Cerebellar cortex (tissue), 1 donor: ENCODE results near the gene ENOX1.
A peak's percentile ranks its signal among the peaks of the same experiment; 100 is the strongest.

Experiments
- DNase-seq: peaks from one replicate; pipeline ENCODE4 v3.0.0-alpha.2; 2015; ENCODE audit warnings: low spot score

ENOX1 gene

DNA sequence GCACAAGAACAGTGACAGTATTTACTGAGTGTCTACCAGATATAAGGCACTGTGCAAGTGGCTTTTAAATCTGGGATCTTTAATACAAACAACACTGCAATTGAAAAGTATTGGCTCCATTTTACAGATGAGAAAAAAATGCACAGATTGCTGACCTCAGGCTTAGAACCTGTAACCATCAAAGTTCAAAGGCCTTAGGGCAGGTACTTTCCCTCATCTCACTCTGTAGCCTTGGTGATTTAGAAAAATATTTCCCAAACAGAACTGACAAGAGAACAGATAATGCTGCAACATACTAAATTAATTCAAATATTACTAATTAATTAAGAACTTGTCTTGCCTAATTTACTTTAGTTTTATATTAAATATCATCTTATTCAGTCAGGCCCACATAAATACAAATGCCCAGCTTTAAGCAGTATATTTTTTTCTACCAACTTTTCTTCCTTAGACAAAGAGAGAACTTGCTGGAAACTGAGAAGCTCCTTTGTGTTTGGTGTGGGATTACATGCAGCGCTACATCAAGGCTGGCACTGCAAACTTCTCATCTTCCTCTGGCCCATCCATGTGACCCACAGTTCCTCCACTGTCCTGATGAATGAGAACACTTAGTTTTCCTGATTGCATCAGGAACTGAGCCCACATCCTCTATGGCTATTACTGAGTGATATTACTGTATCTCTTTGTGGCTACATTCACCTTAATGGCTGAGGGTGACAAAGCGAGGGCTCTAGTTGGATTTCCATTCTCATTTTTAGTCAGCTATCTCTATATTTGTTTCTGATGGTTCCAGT, 302.1 kb downstream of the ENOX1 start:
- DNase-seq, result no peak

DNA sequence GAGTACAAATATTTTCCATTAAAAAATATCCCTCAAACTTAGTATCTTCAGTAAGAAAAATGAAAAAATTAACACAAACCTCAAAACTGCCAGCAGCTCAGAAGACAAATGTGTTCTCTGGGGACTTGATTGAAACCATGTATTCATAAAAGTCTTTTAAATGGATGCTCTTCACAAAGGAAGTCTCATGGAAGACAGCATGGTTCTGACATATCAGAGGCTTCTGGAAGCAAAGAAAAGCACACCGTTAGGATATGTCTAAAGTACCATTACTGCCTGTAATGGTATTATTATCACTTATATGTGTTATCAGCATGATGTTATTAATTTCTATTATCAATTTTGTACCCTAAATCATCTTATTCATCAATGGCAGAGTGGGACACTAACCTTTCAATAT, 302.8 kb downstream of the ENOX1 start:
- DNase-seq, result no peak

DNA sequence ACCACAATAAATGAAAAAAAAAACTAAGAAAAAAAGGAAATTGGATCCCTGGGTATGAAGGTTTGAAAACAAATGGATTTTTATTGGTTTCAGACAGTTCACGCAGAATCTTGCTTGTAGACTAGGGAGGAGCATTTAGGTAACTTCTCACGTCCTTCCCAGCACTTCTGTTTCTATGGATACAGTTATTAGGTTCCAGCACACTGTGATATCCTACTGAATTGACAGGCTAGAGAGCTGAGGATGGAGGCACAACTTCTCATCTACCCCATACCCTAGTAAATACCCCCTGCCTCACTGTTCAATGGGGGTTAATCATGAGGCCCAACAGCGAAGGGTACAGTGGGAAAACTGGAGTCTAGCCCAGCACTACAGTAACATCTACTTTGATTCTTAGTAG, 304.1 kb downstream of the ENOX1 start:
- DNase-seq, result no peak

GRCh38 chr13:43482026-43482425, 304.7 kb downstream of the ENOX1 start:
- no peak for DNase-seq

- DNase-seq, result no peak
Measured at GRCh38 chr13:43478902-43479301, 307.9 kb downstream of the ENOX1 start.

DNA sequence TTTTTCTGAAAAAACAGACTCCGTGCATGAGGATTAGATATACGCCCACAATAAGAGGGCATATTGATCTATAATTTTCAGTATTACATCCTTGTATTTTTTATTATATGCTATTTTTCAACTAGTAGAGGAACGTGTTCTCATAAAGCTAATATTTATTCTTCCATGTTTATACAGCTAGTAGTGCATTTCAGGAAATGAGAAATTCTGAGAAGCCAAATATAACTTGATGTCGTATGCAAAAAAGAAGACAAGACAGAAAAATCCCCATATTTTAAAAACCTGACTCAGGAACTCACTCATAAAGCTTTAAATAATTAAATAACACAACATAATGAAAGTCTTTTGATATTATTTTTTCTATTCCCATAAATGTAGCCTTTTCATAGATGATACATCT, 308.6 kb downstream of the ENOX1 start:
- DNase-seq, result no peak

DNA sequence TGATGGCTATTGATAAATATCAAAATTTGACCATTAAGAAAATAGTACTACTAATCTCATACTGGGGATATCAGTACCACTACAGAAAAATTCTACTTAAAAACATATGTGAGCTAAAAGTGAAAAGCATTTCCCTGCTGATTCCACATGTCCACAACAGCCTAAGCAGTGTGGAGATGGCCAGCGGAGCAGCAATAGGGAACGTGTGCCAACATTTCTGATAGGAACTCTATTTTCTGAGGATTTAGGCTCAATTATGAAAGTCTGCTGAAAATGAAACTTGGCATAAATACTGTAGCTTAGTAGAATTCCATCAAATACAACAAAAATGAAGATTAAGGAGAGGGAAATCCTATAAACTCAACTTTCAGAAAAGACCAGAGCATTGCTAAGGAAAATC, 311.6 kb downstream of the ENOX1 start:
- DNase-seq, result no peak

DNA sequence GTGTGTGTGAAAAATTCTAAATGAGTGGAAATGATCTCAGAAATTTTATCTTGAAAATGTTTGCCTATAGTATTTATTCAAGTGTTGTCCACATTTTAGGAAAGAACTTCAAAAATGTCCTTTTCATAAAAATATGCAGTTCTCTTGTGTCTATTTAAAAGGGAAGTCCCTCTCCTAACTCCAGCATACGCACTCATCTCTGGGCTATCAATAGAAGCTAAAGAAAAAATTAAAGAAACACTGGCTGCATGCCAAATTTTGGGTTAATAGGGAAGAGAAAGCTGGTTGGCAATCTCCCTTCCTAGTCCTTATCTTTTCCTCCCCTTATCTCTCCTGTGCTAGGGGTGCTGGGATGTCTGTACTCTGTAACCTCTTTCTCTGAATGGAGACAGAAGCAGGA, 313.3 kb downstream of the ENOX1 start:
- DNase-seq, result no peak

DNA sequence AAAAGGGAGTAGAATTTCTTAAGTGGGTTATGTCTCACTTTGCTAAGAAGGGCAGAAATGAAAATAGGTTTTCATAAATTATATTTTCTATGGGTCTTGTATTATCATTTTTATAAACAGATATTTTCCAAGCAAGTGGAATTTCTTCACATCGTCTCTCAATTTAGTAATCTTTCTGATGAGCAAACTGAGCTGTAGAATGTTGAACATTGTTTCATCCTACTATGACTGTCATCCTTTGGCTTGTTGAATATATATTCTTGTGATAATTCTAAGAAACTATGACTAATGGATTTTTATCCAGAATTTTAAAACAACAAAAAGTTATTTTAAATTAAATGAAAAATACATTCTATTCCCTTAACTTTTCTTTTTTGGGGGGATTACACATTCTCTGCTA, 313.8 kb downstream of the ENOX1 start:
- DNase-seq, result no peak

DNA sequence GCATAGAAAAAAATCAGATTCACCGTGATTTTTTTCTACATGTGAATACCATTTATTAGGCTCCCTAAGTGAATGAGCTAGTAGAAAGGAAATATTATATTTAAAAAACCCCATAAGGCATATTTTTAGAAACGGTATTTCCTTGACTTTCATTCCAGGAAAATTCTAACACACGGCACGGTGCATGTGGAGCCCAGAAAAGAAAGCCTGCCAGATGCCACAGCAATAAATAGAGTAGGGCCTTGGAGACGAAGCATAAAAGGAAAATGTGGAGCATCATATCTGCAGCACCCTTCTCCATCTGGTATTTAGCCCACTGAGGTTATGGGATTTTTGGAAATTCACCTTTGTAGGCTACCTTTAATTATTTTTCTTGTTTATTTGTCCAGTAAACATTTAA, 314.4 kb downstream of the ENOX1 start:
- DNase-seq, result peak; percentile 9

DNA sequence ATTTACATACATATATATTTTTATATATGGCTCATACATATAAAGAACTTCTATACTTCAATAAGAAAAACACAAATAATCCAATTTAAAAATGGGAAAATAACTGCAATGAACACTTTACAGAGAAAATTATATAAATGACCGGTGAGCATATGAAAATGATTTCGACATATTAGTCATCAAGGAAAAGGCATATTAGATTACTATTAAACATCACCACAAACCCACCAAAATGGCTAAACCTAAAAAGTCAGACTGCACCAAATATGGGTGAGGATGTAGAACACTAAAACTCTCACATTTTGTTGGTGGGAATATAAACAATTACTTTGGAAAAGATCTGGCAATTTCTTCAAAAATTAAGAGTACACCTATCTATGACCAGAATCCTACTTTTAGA, 316.2 kb downstream of the ENOX1 start:
- DNase-seq, result no peak

DNA sequence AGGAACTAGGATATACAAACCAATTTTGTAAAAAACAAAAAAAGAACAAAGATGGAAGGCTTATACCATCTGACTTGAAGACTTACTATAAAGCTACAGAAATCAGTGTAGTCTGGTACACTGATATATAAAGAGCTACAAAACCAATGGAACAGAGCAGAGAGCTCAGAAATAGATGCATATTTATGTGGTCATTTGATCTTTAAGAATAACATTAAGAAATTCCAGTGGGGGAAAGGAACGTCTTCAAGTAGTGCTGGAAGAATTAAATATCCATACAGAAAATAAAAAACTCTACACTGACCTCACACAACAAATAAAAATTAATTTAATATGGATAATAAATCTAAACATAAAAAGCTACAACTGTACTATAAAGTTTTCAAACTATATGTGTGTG, 317.0 kb downstream of the ENOX1 start:
- DNase-seq, result no peak

GRCh38 chr13:43464578-43465264, 322.1 kb downstream of the ENOX1 start:
- no peak for DNase-seq

DNA sequence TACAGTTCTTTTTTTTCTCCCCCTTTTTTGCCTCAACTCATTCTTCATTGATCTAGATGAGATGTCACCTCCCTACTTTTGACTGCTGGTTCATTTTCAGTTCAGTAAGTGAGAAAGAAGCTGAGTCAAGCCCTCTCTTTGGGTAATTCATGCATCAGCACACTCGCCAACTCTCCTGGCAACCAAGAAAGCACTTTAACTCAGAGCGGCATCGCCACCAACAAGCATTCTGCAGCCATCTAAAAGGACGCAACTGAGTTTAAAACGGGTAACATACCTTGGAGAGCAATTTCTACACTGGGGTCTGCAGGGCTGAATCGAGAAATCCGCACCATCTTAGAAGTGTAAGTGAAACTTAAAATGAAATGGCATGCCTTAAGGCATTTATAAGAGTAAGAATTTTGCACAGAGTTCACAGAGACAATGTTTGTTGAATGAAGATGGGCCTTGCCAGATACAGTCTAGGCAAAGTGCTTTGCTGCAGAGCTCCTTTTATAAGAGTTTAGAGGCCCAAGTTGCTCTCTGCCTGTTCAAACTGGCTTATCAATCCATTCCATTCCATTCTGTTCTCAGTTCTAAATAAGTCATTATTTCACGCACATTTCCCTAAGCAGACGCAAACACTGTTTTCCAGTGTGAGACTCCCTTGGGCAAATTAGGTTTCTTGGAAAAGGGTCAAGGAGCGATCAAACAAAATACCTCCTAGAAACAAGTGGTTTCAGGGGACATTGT, 338.0 kb downstream of the ENOX1 start:
- DNase-seq, result no peak

DNA sequence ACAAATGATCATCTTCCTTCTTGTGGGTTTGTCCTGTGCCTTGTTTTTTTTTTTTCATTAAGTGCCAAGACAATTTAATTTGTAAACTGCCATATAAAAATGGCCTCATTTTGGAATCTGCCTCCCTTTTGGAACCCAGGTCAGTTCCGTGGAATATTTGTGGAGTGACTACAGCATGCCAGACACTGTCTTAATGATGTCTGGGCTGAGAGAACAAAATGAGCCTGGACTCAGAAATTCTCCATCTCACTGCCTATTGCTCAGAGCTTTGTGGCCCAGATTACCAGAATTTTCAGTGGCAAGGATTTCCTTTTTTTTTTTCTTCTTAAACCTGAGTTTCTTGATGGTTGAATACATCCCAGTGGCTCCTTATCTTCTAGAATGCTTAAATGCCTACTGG, 340.6 kb downstream of the ENOX1 start:
- DNase-seq, result no peak

DNA sequence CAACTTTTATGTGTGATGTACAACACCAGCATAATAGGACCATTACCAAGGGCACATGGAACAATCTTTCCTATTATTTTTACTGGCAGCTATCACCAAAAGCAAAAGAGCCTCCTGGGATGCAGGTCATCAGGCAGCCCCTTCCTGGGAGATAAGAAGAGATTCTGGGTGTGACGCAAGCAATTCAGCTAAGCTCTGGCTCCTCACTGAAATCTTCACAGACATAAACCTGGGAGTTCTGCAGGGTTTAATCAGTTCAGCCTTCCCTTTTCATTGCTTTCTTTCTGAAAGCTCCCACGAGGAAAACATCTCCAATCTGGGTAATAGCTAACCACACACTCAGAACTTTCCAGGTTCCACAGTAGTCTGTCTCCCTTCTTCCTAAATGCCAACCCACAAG, 341.1 kb downstream of the ENOX1 start:
- DNase-seq, result no peak

GRCh38 chr13:43444081-43444480, 342.7 kb downstream of the ENOX1 start:
- no peak for DNase-seq

DNA sequence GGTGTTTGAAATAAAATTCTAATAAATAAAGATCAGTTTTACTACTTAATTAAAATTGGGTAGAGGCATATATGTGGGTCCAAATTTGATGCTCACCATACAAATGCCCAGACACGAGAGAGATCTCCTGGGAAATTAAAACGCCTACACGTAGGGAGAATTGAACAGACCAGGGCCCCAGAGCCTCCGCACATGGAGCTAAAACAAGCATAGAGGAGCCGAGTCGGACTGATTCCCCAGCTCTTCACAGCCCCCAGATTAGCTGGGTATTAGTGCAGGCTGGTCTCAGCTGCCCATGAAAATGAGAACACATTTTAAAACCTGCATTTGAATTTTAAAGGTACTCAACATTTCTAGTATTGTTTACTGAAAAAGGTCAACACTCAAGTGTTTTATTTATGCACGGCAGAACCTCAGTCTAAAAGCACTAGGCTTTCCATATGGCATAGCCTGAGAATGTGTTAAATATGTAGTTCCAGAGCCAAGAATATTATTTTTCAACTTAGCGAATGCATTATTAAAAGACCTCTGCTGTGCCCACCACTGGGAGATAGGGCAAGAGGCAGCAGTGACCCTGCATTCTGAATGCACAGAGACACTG, 344.8 kb downstream of the ENOX1 start:
- DNase-seq, result no peak

GRCh38 chr13:43441464-43441863, 345.3 kb downstream of the ENOX1 start:
- DNase-seq, result no peak

GRCh38 chr13:43434191-43434590, 352.6 kb downstream of the ENOX1 start:
- DNase-seq, result no peak

GRCh38 chr13:43433691-43434141, 353.1 kb downstream of the ENOX1 start:
- DNase-seq, result no peak

DNA sequence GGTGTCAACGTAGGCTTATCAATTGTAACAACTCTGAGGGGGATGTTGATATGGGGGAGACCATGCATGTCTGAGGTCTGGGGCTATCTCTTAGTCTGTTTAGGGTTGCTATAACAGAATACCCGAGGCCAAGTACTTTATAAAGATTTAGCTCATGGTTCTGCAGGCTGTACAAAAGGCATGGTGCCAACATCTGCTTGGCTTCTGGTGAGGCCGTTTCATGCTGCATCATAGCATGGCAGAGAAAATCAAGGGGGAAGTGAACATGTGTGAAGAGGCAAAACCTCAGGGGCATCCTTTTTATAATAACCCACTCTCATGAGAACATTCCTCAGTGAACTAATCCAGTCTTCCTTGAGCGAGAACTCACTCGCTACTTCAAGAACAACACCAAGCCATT, 353.8 kb downstream of the ENOX1 start:
- DNase-seq, result no peak

- DNase-seq, result no peak
Measured at GRCh38 chr13:43431841-43432240, 354.9 kb downstream of the ENOX1 start.
